IPS-15b (cell line): ENCODE results near the gene PRICKLE1.

ENCODE experiments used
- H3K27me3 ChIP-seq: one replicate; pipeline ENCODE4 v1.6.1; 2013; ENCODE audit warnings: low read length; ENCODE audit not compliant: control insufficient read depth, insufficient read depth
- H3K36me3 ChIP-seq: one replicate; pipeline ENCODE4 v1.6.1; 2013; ENCODE audit warnings: low read length; ENCODE audit not compliant: control insufficient read depth, insufficient read depth
- H3K4me1 ChIP-seq: one replicate; pipeline ENCODE4 v1.6.1; 2013; ENCODE audit warnings: mild to moderate bottlenecking, low read length; ENCODE audit not compliant: control insufficient read depth, insufficient read depth
- H3K4me3 ChIP-seq: one replicate; pipeline ENCODE4 v1.5.1; 2013; ENCODE audit warnings: low read depth, low read length
- H3K9ac ChIP-seq: one replicate; pipeline ENCODE4 v1.6.1; 2013; ENCODE audit warnings: low read depth, mild to moderate bottlenecking, low read length
- H3K9me3 ChIP-seq: one replicate; pipeline ENCODE4 v1.6.1; 2013; ENCODE audit warnings: mild to moderate bottlenecking, low read length; ENCODE audit not compliant: control insufficient read depth, insufficient read depth

The PRICKLE1 gene

GRCh38 chr12:42469355-42470175, 120.0 kb downstream of the PRICKLE1 start:
- H3K9me3 ChIP-seq: no peaks in the 10 kb centered on the region
- peaks cover 14% of the 10 kb centered on the region for H3K36me3 ChIP-seq
- no peak overlapping the region for H3K4me3 ChIP-seq
- H3K9ac ChIP-seq: no peak overlapping the region
- H3K27me3 ChIP-seq: no peaks in the 10 kb centered on the region
- peaks cover 16% of the 10 kb centered on the region for H3K4me1 ChIP-seq

- H3K4me1 ChIP-seq: peaks cover 16% of the 10 kb centered on the region
- H3K36me3 ChIP-seq: peaks cover 14% of the 10 kb centered on the region
- no peak overlapping the region for H3K4me3 ChIP-seq
- no peaks in the 10 kb centered on the region for H3K27me3 ChIP-seq
- H3K9ac ChIP-seq: no peak overlapping the region
- H3K9me3 ChIP-seq: no peaks in the 10 kb centered on the region
Measured at GRCh38 chr12:42468921-42469320, 120.6 kb downstream of the PRICKLE1 start.

GRCh38 chr12:42468341-42468821, 121.2 kb downstream of the PRICKLE1 start:
- H3K27me3 ChIP-seq: no peaks in the 10 kb centered on the region
- peaks cover 16% of the 10 kb centered on the region for H3K4me1 ChIP-seq
- no peak overlapping the region for H3K4me3 ChIP-seq
- peaks cover 14% of the 10 kb centered on the region for H3K36me3 ChIP-seq
- no peak overlapping the region for H3K9ac ChIP-seq
- H3K9me3 ChIP-seq: no peaks in the 10 kb centered on the region

GRCh38 chr12:42463671-42464070, 125.9 kb downstream of the PRICKLE1 start:
- no peaks in the 10 kb centered on the region for H3K9me3 ChIP-seq
- H3K27me3 ChIP-seq: no peaks in the 10 kb centered on the region
- no peak overlapping the region for H3K9ac ChIP-seq
- peaks cover 19% of the 10 kb centered on the region for H3K4me1 ChIP-seq
- peaks cover 24% of the 10 kb centered on the region for H3K36me3 ChIP-seq
- no peak overlapping the region for H3K4me3 ChIP-seq

GRCh38 chr12:42462486-42462885, 127.1 kb downstream of the PRICKLE1 start:
- peaks cover 26% of the 10 kb centered on the region for H3K36me3 ChIP-seq
- H3K4me3 ChIP-seq: no peak overlapping the region
- no peaks in the 10 kb centered on the region for H3K27me3 ChIP-seq
- no peaks in the 10 kb centered on the region for H3K9me3 ChIP-seq
- H3K9ac ChIP-seq: no peak overlapping the region
- H3K4me1 ChIP-seq: peaks cover 30% of the 10 kb centered on the region

- H3K9ac ChIP-seq: no peak overlapping the region
- H3K4me1 ChIP-seq: peaks cover 32% of the 10 kb centered on the region
- peak overlapping the region; percentile 9 for H3K4me3 ChIP-seq
- peaks cover 12% of the 10 kb centered on the region for H3K36me3 ChIP-seq
- H3K27me3 ChIP-seq: no peaks in the 10 kb centered on the region
- H3K9me3 ChIP-seq: no peaks in the 10 kb centered on the region
Measured at GRCh38 chr12:42459336-42459847, 130.2 kb downstream of the PRICKLE1 start.

GRCh38 chr12:42458575-42458974, 131.0 kb downstream of the PRICKLE1 start:
- no peak overlapping the region for H3K9ac ChIP-seq
- H3K4me3 ChIP-seq: no peak overlapping the region
- H3K27me3 ChIP-seq: no peaks in the 10 kb centered on the region
- peaks cover 32% of the 10 kb centered on the region for H3K4me1 ChIP-seq
- no peaks in the 10 kb centered on the region for H3K9me3 ChIP-seq
- peaks cover 12% of the 10 kb centered on the region for H3K36me3 ChIP-seq

GRCh38 chr12:42450248-42450647, 139.3 kb downstream of the PRICKLE1 start:
- no peak overlapping the region for H3K4me3 ChIP-seq
- no peaks in the 10 kb centered on the region for H3K27me3 ChIP-seq
- no peak overlapping the region for H3K9ac ChIP-seq
- peaks cover 11% of the 10 kb centered on the region for H3K4me1 ChIP-seq
- H3K9me3 ChIP-seq: no peaks in the 10 kb centered on the region
- no peaks in the 10 kb centered on the region for H3K36me3 ChIP-seq

- no peak overlapping the region for H3K4me3 ChIP-seq
- H3K9me3 ChIP-seq: no peaks in the 10 kb centered on the region
- peaks cover 11% of the 10 kb centered on the region for H3K4me1 ChIP-seq
- no peaks in the 10 kb centered on the region for H3K27me3 ChIP-seq
- no peak overlapping the region for H3K9ac ChIP-seq
- no peaks in the 10 kb centered on the region for H3K36me3 ChIP-seq
Measured at GRCh38 chr12:42448841-42449240, 140.7 kb downstream of the PRICKLE1 start.

GRCh38 chr12:42447371-42447786, 142.2 kb downstream of the PRICKLE1 start:
- H3K4me1 ChIP-seq: peaks cover 13% of the 10 kb centered on the region
- no peak overlapping the region for H3K4me3 ChIP-seq
- no peaks in the 10 kb centered on the region for H3K9me3 ChIP-seq
- no peaks in the 10 kb centered on the region for H3K27me3 ChIP-seq
- no peak overlapping the region for H3K9ac ChIP-seq
- H3K36me3 ChIP-seq: no peaks in the 10 kb centered on the region

GRCh38 chr12:42446761-42447160, 142.8 kb downstream of the PRICKLE1 start:
- Histone ChIP-seq H3K9ac (no peak overlapping the region), H3K4me1 (peaks cover 19% of the 10 kb centered on the region), H3K9me3 (no peaks in the 10 kb centered on the region), H3K36me3 (no peaks in the 10 kb centered on the region), H3K27me3 (no peaks in the 10 kb centered on the region), H3K4me3 (no peak overlapping the region)

GRCh38 chr12:42445891-42446290, 143.7 kb downstream of the PRICKLE1 start:
- H3K36me3 ChIP-seq: no peaks in the 10 kb centered on the region
- H3K9me3 ChIP-seq: no peaks in the 10 kb centered on the region
- no peak overlapping the region for H3K4me3 ChIP-seq
- H3K9ac ChIP-seq: no peak overlapping the region
- H3K27me3 ChIP-seq: no peaks in the 10 kb centered on the region
- H3K4me1 ChIP-seq: peaks cover 19% of the 10 kb centered on the region
